ENCODE results near the gene CUTA.

The CUTA gene

DNA sequence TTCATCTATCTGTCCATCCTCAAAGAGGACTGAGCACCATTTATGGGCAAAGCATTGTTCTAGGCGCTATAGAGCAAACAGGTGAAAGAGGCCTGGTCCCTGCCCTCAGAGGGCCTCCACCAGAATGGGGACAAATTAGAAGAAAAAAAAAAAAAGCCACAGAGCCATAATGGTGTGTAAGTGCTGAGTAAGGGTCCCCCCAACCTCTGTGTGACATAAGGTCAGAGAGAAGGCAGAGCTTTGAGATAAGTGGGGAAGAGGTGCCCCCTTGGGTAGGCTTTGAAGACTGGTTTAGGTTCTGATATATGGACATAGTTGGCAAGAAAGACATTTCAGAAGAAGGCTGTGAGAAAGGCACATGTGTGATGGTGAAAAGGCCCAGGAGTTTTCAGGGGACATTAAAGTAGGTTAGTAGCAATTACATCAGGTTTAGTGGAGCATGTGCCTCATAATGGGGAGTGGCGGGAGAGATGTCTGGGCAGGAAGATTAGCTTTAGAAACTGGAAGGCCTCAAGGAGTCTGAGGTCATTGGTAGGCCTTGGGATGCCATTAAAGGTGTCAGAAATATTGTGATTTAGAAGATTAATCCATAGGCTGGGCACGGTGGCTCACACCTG, 21.2 kb upstream of the CUTA start:
- TF ChIP-seq, protein P1, sequence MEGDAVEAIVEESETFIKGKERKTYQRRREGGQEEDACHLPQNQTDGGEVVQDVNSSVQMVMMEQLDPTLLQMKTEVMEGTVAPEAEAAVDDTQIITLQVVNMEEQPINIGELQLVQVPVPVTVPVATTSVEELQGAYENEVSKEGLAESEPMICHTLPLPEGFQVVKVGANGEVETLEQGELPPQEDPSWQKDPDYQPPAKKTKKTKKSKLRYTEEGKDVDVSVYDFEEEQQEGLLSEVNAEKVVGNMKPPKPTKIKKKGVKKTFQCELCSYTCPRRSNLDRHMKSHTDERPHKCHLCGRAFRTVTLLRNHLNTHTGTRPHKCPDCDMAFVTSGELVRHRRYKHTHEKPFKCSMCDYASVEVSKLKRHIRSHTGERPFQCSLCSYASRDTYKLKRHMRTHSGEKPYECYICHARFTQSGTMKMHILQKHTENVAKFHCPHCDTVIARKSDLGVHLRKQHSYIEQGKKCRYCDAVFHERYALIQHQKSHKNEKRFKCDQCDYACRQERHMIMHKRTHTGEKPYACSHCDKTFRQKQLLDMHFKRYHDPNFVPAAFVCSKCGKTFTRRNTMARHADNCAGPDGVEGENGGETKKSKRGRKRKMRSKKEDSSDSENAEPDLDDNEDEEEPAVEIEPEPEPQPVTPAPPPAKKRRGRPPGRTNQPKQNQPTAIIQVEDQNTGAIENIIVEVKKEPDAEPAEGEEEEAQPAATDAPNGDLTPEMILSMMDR (IDR thresholded peaks at IDR 0.05; ENCODE audit: low read depth, low read length), result no peak
- DNase-seq (ENCODE audit: extremely low read depth, low read depth), result no peak

DNA sequence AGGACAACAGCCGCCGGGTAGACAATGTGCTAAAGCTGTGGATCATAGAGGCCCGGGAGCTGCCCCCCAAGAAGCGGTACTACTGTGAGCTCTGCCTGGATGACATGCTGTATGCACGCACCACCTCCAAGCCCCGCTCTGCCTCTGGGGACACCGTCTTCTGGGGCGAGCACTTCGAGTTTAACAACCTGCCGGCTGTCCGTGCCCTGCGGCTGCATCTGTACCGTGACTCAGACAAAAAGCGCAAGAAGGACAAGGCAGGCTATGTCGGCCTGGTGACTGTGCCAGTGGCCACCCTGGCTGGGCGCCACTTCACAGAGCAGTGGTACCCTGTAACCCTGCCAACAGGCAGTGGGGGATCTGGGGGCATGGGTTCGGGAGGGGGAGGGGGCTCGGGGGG, 19.8 kb upstream of the CUTA start:
- DNase-seq (ENCODE audit: extremely low read depth, low read depth), result no peak
- TF ChIP-seq, protein P1 (IDR thresholded peaks at IDR 0.05; ENCODE audit: low read depth, low read length), result no peak

DNA sequence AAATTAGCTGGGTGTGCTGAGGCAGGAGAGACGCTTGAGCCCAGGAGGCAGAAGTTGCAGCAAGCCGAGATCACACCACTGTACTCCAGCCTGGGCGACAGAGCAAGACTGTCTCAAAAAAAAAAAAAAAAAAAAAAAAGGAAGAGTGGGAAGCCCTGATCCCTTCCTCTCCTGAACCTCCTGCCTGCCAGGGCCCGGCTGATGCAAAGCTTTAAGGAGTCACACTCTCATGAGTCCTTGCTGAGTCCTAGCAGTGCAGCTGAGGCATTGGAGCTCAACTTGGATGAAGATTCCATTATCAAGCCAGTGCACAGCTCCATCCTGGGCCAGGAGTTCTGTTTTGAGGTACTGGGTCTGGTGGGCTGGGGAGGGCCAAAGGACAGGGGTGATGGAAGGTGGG, 17.1 kb upstream of the CUTA start:
- DNase-seq (ENCODE audit: extremely low read depth, low read depth), result no peak
- TF ChIP-seq, protein P1 (IDR thresholded peaks at IDR 0.05; ENCODE audit: low read depth, low read length), result no peak

DNA sequence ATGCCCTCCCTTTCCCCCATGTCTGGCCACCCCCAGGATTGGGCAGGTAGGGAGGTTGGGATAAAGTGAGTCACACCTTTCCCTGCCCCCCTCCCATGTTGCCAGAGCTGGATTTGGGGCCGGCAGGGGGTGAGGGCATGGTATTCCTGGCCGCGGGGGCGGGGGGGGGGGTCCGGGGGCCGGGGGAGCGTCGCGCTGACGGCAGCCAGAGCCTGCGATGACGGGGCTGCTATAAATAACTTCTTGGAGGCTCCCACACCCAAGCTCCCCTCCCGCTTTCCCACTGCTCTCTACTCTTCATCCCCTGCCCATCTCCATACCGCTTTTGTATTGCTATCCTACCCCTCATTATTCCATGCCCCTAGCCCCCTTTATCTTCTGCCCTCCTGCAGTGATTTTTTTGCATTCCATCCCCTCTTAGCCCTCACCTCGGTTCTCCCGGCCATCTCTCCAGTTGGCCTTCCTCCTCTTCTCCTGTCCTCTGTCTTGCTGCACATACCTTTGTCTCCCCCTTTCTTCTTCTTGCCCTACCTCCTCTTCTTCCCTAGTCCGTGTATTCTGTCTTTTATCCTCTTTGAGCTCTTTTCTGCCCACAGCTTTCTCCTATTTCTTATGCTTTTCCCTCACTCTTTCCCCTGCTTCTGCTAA, 15.8 kb upstream of the CUTA start:
- DNase-seq (ENCODE audit: extremely low read depth, low read depth), result no peak
- TF ChIP-seq, protein P1 (IDR thresholded peaks at IDR 0.05; ENCODE audit: low read depth, low read length), result no peak

DNA sequence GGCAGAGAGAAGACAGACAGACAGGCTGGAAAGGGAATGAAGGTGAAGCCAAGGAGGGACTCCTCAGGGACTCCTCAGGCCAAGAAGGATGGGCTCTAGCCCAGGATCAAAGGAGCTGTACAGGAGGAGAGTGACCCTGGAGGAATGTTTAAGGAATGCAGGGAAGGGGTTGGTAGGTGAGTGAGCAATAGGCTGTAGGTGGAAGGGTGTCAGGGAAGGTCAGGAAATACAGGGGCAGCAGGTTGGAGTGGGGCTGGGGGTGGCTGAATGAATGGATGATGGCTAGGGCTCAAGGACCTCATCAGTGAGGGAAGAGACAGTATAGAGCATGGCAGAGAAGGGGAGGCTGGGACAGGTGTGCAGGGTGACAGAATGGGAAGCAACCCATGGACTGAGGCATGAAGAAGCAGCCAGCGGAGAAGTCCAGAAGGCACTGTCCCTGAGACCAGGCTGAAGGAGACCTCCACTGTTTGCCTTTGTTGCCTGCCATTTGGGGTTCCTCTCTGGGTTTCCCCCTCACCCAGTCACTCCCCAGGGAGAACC, 15.2 kb upstream of the CUTA start:
- no peak for DNase-seq (ENCODE audit: extremely low read depth, low read depth)
- TF ChIP-seq, protein P1 (IDR thresholded peaks at IDR 0.05; ENCODE audit: low read depth, low read length), result no peak

DNA sequence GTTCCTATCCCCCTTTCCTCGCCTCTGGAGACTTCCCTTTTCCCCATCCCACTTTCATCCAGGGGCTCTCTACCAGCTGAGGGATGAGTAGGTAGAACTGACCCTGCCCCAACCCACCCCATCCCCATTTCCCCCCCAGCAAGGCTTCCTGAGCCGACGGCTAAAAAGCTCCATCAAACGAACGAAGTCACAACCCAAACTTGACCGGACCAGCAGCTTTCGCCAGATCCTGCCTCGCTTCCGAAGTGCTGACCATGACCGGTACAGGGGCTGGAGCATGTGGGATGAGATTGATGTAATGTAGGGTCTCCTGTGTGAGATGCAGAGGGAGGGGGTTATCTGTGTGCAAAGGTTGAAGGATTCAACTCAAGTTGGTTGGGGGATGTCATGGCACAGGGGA, 14.6 kb upstream of the CUTA start:
- DNase-seq (ENCODE audit: extremely low read depth, low read depth), result no peak
- TF ChIP-seq, protein P1 (IDR thresholded peaks at IDR 0.05; ENCODE audit: low read depth, low read length), result no peak

DNA sequence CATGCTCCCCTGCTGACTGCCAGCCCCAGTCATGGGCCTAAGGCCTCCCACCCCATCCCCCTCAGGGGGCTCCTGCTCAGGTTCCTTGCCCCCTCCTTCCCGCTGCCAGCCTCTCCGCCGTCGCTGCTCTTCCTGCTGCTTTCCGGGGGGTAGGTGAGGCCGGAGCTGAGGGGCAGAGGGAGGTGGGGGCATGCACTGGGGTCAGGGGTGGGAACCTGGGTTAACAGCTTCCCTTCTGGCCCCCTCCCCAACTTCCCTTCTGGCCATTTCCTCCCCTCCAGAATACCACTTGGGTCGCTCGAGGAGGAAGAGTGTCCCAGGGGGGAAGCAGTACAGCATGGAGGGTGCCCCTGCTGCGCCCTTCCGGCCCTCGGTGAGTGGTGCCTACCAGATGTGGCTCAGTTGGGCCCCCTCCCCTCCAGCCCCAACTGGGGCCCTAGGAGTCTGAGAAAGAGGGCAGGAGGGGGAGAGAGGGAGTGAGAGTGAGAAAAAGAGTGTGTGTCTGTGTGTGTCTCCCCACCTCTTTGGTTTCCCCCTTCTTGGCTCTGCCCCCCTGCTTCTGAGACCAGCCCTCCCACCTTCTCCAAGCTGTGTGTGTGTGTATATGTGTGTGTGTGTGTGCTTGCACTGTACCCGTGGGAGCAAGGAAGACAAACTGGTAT, 14.1 kb upstream of the CUTA start:
- TF ChIP-seq, protein P1 (IDR thresholded peaks at IDR 0.05; ENCODE audit: low read depth, low read length), result no peak
- DNase-seq (ENCODE audit: extremely low read depth, low read depth), result no peak

Data from AG09319 (cell line).